GM19043 (cell line): ENCODE results near the gene CCL22.

ENCODE experiments used
- ATAC-seq: cut with Tn5 transposase; IDR thresholded peaks from one replicate; pipeline ENCODE4 v1.9.1; 2021; ENCODE audit warnings: low read depth; ENCODE audit not compliant: unreplicated experiment

The CCL22 gene

GRCh38 chr16:57345666-57346204, 12.8 kb upstream of the CCL22 start:
- no peak for ATAC-seq

GRCh38 chr16:57347858-57348257, 10.7 kb upstream of the CCL22 start:
- no peak for ATAC-seq

GRCh38 chr16:57348327-57348726, 10.3 kb upstream of the CCL22 start:
- no peak for ATAC-seq

- peak; percentile 91 for ATAC-seq
Observed at GRCh38 chr16:57349212-57350031, 9.2 kb upstream of the CCL22 start.

GRCh38 chr16:57352636-57353047, 5.9 kb upstream of the CCL22 start:
- no peak for ATAC-seq

GRCh38 chr16:57354311-57354710, 4.3 kb upstream of the CCL22 start:
- ATAC-seq: no peak

- no peak for ATAC-seq
Observed at GRCh38 chr16:57355898-57356414, 2.6 kb upstream of the CCL22 start.

GRCh38 chr16:57356547-57356946, 2.0 kb upstream of the CCL22 start:
- ATAC-seq: no peak

DNA sequence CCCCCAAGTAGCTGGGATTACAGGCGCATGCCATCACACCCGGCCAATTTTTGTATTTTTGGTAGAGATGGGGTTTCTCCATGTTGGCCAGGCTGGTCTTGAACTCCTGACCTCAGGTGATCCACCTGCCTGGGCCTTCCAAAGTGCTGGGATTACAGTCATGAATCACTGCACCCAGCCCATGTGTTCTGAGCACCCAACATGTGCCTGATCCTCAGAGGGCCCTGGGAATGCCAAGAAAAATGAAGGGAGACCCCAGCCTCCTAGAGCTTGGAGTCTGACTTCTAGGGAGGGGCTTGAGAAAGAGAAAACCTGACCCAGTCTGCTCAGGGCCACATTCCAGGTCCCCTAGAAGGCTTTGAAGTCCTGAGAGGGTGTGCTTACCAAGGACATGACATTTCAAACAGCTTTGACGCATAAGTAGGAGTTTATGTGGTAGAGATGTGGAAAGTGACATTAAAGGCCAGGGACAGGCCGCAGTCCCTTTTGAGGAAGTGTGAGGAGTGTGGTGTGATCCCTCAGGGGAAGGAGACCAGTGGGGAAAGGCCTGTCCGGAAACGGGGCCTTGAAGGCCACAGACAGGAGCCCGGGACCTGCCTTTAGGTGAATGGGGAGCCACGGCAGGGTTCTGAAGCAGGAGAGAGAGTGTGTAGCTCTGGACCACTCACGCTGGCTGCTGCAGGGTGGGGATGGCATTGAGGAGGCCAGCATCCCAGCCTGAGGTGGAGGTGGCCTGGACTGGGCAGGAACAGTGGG, 1.1 kb upstream of the CCL22 start:
- ATAC-seq: no peak

GRCh38 chr16:57358086-57358420, 530 bp upstream of the CCL22 start:
- ATAC-seq: no peak

GRCh38 chr16:57360321-57360935, 1.8 kb downstream of the CCL22 start:
- no peak for ATAC-seq

DNA sequence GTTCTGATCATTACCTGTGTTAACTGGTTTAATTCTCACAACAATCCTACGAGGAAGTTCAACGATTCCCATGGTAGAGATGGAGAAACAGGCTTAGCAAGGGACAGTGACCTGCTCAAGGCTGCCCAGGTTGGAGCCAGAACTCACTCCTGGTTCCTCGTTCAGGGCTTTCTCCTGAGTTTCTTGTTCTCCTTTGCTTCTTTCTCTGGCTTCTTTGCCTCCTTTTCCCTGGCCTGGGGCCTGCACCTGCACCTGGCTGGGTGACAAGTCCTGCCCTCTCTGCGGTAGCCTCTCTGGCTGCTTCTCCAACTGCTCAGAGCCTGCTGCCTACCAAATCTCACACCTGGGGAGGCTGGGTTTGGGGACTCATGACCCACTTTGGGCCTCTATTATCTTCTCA, 2.8 kb downstream of the CCL22 start:
- no peak for ATAC-seq

GRCh38 chr16:57364143-57364542, 5.6 kb downstream of the CCL22 start:
- ATAC-seq: no peak

DNA sequence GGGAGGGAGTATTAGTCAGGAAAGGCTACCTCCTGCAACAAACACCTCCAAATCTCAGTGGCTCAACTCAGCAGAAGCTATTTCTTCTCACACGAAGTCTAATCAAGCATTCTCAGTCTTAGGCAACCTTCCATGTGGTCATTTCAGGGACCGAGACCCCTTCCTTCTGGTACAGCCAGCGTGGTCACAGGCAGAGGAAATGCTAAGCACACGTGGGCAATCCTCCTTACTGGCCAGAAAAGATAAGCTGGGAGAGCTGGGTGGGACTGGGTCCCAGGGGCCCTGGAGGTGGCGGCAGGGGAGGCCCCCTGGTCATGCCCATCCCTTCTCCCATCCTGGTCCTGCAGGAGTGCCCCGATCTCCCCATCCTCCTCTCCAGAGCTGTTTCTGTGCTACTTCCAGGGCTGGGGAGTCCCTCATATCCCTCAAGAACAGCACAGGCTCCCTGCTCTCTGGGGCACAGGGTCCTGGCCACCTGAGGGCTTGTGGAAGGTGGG, 8.0 kb downstream of the CCL22 start:
- ATAC-seq: no peak

GRCh38 chr16:57367116-57367752, 8.7 kb downstream of the CCL22 start:
- no peak for ATAC-seq

GRCh38 chr16:57371494-57372371, 13.2 kb downstream of the CCL22 start:
- ATAC-seq: no peak

- ATAC-seq: no peak
Observed at GRCh38 chr16:57372372-57373116, 14.0 kb downstream of the CCL22 start, which contains the start of gene CX3CL1. CX3CL1 (plus strand) TSS chr16:57372490; CDS start chr16:57372569, 79 bp downstream.

DNA sequence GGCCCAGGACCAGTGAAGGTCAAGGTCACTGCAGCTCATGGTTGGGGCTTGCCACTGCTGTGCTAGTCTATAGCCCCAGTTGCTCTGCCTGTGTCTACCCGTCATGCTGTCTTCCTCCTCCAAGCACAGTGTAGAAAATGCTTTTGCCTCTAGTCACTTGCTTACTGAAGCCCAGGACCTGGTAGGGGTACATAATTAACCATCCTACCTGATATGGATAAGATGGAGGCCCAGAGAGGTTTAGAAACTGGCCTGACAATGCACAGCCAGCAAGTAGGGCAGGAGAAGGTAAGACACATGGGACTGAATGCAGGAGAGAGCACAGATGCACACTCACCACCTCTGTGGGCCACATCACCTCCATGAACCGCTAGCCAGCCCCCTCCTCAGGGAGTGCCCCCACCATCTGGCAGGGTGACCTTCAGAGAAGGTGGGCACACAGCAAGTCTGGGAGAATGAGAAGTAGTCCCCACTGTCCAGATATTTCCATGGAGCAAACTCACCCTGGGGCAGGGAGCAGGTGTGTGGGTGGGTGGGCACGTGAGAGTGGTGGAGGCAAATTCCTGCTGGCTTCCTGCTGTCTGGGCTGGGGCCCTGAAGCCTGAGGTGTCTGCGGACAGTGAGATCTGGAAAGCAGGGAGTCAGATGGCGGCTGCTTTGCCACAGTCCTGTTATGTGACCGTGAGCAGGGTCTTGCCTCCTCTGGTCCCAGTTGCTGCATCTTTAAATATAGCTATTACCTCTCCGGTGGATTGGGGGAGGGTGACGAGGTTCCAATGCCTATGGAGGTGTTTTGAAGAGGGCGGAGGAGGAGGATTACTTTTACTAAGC, 14.7 kb downstream of the CCL22 start:
- no peak for ATAC-seq
